ENCODE results near the gene NFYC.

DNA sequence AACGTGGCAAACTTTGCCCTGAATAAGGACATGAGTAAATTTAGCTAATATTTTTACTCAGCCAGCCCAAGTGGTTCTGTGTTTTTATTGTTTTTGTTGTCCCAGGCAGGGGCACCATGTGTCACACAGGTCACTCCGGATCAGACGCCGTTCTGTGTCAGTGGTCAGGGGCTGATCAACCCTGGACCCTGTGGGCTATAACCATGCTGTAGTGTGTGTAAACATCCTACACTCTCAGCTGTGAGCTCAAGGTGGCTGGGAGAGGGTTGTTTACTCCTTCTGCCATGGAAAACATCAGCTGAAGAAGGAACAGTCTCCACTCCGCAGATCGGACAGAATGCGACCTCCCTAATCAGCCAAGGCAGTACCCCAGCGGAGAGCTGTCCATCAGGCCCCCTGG is 65.6 kb downstream of the NFYC start:
- TF ChIP-seq, protein P1, sequence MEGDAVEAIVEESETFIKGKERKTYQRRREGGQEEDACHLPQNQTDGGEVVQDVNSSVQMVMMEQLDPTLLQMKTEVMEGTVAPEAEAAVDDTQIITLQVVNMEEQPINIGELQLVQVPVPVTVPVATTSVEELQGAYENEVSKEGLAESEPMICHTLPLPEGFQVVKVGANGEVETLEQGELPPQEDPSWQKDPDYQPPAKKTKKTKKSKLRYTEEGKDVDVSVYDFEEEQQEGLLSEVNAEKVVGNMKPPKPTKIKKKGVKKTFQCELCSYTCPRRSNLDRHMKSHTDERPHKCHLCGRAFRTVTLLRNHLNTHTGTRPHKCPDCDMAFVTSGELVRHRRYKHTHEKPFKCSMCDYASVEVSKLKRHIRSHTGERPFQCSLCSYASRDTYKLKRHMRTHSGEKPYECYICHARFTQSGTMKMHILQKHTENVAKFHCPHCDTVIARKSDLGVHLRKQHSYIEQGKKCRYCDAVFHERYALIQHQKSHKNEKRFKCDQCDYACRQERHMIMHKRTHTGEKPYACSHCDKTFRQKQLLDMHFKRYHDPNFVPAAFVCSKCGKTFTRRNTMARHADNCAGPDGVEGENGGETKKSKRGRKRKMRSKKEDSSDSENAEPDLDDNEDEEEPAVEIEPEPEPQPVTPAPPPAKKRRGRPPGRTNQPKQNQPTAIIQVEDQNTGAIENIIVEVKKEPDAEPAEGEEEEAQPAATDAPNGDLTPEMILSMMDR (IDR thresholded peaks at IDR 0.05): no peak
- TF ChIP-seq EZH2 (IDR thresholded peaks at IDR 0.05): no peak
